ENCODE results near the gene FRMPD2.
"Not testable (repeated sequence)": the region's sequence is repeated elsewhere in the genome, so short reads cannot be mapped to it uniquely, and the experiment has no call there.

The FRMPD2 gene

GRCh38 chr10:48186264-48186804 lies 88.2 kb downstream of the FRMPD2 start:
- in situ Hi-C loops (cut with MboI; ENCODE audit: low sequenced_read_pairs); H3K4me1 ChIP-seq; H3K9me3 ChIP-seq; H3K27me3 ChIP-seq (ENCODE audit: low read depth); H3K36me3 ChIP-seq (replicated peaks); DNase-seq (ENCODE audit: low spot score in 2 of 2); H3K4me3 ChIP-seq: not testable (repeated sequence)

GRCh38 chr10:48184224-48184623 lies 90.3 kb downstream of the FRMPD2 start:
- in situ Hi-C loops (cut with MboI; ENCODE audit: low sequenced_read_pairs): no loop called here
- Histone ChIP-seq H3K4me1 (no peaks in the 10 kb centered on the region), H3K9me3 (no peaks in the 10 kb centered on the region), H3K4me3 (no peak overlapping the region), H3K27me3 (ENCODE audit: low read depth) (no peaks in the 10 kb centered on the region; the same call in 1 of the 2 replicates), H3K36me3 (replicated peaks) (no peaks in the 10 kb centered on the region)
- DNase-seq (ENCODE audit: low spot score in 2 of 2): no peak

GRCh38 chr10:48172715-48173114 lies 101.8 kb downstream of the FRMPD2 start:
- H3K9me3 ChIP-seq; H3K4me1 ChIP-seq; in situ Hi-C loops (cut with MboI; ENCODE audit: low sequenced_read_pairs); H3K36me3 ChIP-seq (replicated peaks); H3K27me3 ChIP-seq (ENCODE audit: low read depth); DNase-seq (ENCODE audit: low spot score in 2 of 2); H3K4me3 ChIP-seq: not testable (repeated sequence)

- H3K27me3 ChIP-seq (ENCODE audit: low read depth); H3K9me3 ChIP-seq; H3K4me1 ChIP-seq; in situ Hi-C loops (cut with MboI; ENCODE audit: low sequenced_read_pairs); H3K36me3 ChIP-seq (replicated peaks); H3K4me3 ChIP-seq: not testable (repeated sequence)
- peak in 1 of 2 experiments; percentile 39 for DNase-seq (ENCODE audit: low spot score in 2 of 2)
These were observed 113.8 kb downstream of the FRMPD2 start for GRCh38 chr10:48160670-48161069.

- DNase-seq (ENCODE audit: low spot score in 2 of 2); H3K9me3 ChIP-seq; in situ Hi-C loops (cut with MboI; ENCODE audit: low sequenced_read_pairs); H3K4me3 ChIP-seq; H3K27me3 ChIP-seq (ENCODE audit: low read depth); H3K4me1 ChIP-seq; H3K36me3 ChIP-seq (replicated peaks): not testable (repeated sequence)
These were observed 114.3 kb downstream of the FRMPD2 start for GRCh38 chr10:48160163-48160562.

GRCh38 chr10:48154211-48155140 lies 120.0 kb downstream of the FRMPD2 start:
- in situ Hi-C loops (cut with MboI; ENCODE audit: low sequenced_read_pairs); DNase-seq (ENCODE audit: low spot score in 2 of 2); H3K4me3 ChIP-seq; H3K4me1 ChIP-seq; H3K36me3 ChIP-seq (replicated peaks); H3K9me3 ChIP-seq; H3K27me3 ChIP-seq (ENCODE audit: low read depth): not testable (repeated sequence)

GRCh38 chr10:48147643-48148042 lies 126.9 kb downstream of the FRMPD2 start:
- H3K27me3 ChIP-seq (ENCODE audit: low read depth); H3K4me1 ChIP-seq; H3K36me3 ChIP-seq (replicated peaks); in situ Hi-C loops (cut with MboI; ENCODE audit: low sequenced_read_pairs); H3K4me3 ChIP-seq; DNase-seq (ENCODE audit: low spot score in 2 of 2); H3K9me3 ChIP-seq: not testable (repeated sequence)

GRCh38 chr10:48143721-48144642 lies 130.5 kb downstream of the FRMPD2 start:
- in situ Hi-C loops (cut with MboI; ENCODE audit: low sequenced_read_pairs); H3K27me3 ChIP-seq (ENCODE audit: low read depth): not testable (repeated sequence)

GRCh38 chr10:48140949-48141348 lies 133.5 kb downstream of the FRMPD2 start:
- H3K36me3 ChIP-seq (replicated peaks); H3K4me1 ChIP-seq; in situ Hi-C loops (cut with MboI; ENCODE audit: low sequenced_read_pairs); DNase-seq (ENCODE audit: low spot score in 2 of 2); H3K27me3 ChIP-seq (ENCODE audit: low read depth); H3K4me3 ChIP-seq; H3K9me3 ChIP-seq: not testable (repeated sequence)

More at GRCh38 chr10:48143721-48144642, 130.5 kb downstream of the FRMPD2 start:
- H3K4me3 ChIP-seq; H3K4me1 ChIP-seq; DNase-seq (ENCODE audit: low spot score in 2 of 2); H3K36me3 ChIP-seq (replicated peaks); H3K9me3 ChIP-seq: not testable (repeated sequence)

GRCh38 chr10:48139953-48140850 lies 134.3 kb downstream of the FRMPD2 start:
- DNase-seq (ENCODE audit: low spot score in 2 of 2); H3K9me3 ChIP-seq; H3K27me3 ChIP-seq (ENCODE audit: low read depth); H3K4me3 ChIP-seq; H3K36me3 ChIP-seq (replicated peaks); in situ Hi-C loops (cut with MboI; ENCODE audit: low sequenced_read_pairs); H3K4me1 ChIP-seq: not testable (repeated sequence)

GRCh38 chr10:48128954-48129353 lies 145.5 kb downstream of the FRMPD2 start:
- H3K4me3 ChIP-seq; in situ Hi-C loops (cut with MboI; ENCODE audit: low sequenced_read_pairs); H3K9me3 ChIP-seq; H3K36me3 ChIP-seq (replicated peaks); H3K4me1 ChIP-seq; H3K27me3 ChIP-seq (ENCODE audit: low read depth); DNase-seq (ENCODE audit: low spot score in 2 of 2): not testable (repeated sequence)

- H3K27me3 ChIP-seq (ENCODE audit: low read depth); in situ Hi-C loops (cut with MboI; ENCODE audit: low sequenced_read_pairs); DNase-seq (ENCODE audit: low spot score in 2 of 2); H3K9me3 ChIP-seq; H3K4me3 ChIP-seq; H3K36me3 ChIP-seq (replicated peaks); H3K4me1 ChIP-seq: not testable (repeated sequence)
These were observed 148.2 kb downstream of the FRMPD2 start for GRCh38 chr10:48126251-48126650.

- H3K36me3 ChIP-seq (replicated peaks); in situ Hi-C loops (cut with MboI; ENCODE audit: low sequenced_read_pairs): not testable (repeated sequence)
These were observed 148.9 kb downstream of the FRMPD2 start for GRCh38 chr10:48125631-48126030.

More at GRCh38 chr10:48125631-48126030, 148.9 kb downstream of the FRMPD2 start:
- DNase-seq (ENCODE audit: low spot score in 2 of 2); H3K27me3 ChIP-seq (ENCODE audit: low read depth); H3K4me3 ChIP-seq; H3K9me3 ChIP-seq; H3K4me1 ChIP-seq: not testable (repeated sequence)

Data from HAP-1 (cell line).